A673 (cell line): ENCODE measurements around the gene ELP5. TPM values are rescaled to one million over a fixed set of nuclear protein-coding genes. Genes with fewer than 3 reads are reported as not detected.

Experiments used
- BruUV-seq: library from RNA; stranded (reverse); fragments of 400-500 nt; replicated peaks from 2 replicates; lab custom pipeline; 2021; lab: Mats Ljungman, UMichigan
- CTCF ChIA-PET: fragments of 300-600 bp; sonication (Branson Sonifier 250); formaldehyde crosslinking; loops from one replicate; lab custom pipeline; 2022; ENCODE audit warnings: antibody characterized with exemption; lab: Charles Lee
- POLR2A ChIA-PET: fragments of 300-600 bp; sonication (Branson Sonifier 250); formaldehyde crosslinking; loops from one replicate; lab custom pipeline; 2022; ENCODE audit warnings: antibody characterized with exemption; ENCODE audit not compliant: low non-redundant PET; lab: Charles Lee
- DNase-seq: peaks from one replicate; pipeline ENCODE4 v3.0.0-alpha.2; 2015; ENCODE audit warnings: low spot score
- H3K27ac ChIP-seq: fragments of 200-600 bp; sonication (generic); 2 replicates; pipeline ENCODE4 v1.5.1; 2016; ENCODE audit warnings: mixed run types, low read depth, mild to moderate bottlenecking, mixed read lengths, antibody characterized with exemption, low read length; ENCODE audit not compliant: poor library complexity, severe bottlenecking
- H3K27me3 ChIP-seq: fragments of 200-600 bp; sonication (generic); replicated peaks from 2 replicates; pipeline ENCODE4 v1.6.1; 2017; ENCODE audit warnings: mixed run types, low read depth, mild to moderate bottlenecking, mixed read lengths, antibody characterized with exemption, low read length; ENCODE audit not compliant: insufficient read depth, poor library complexity
- H3K36me3 ChIP-seq: fragments of 200-600 bp; sonication (generic); 2 replicates; pipeline ENCODE4 v1.6.1; 2016; ENCODE audit warnings: mixed run types, mild to moderate bottlenecking, mixed read lengths, antibody characterized with exemption, low read length; ENCODE audit not compliant: insufficient read depth, poor library complexity, severe bottlenecking
- H3K4me1 ChIP-seq: fragments of 200-600 bp; sonication (generic); 2 replicates; pipeline ENCODE4 v1.6.1; 2017; ENCODE audit warnings: mixed run types, mild to moderate bottlenecking, mixed read lengths, antibody characterized with exemption, low read length; ENCODE audit not compliant: insufficient read depth, poor library complexity, severe bottlenecking
- H3K4me3 ChIP-seq: fragments of 200-600 bp; sonication (generic); 2 replicates; pipeline ENCODE4 v1.5.1; 2016; ENCODE audit warnings: low read depth, mixed run types, mild to moderate bottlenecking, mixed read lengths, low read length; ENCODE audit not compliant: poor library complexity, severe bottlenecking
- H3K9me3 ChIP-seq: fragments of 200-600 bp; sonication (generic); 2 replicates; pipeline ENCODE4 v1.6.1; 2016; ENCODE audit warnings: mixed run types, low read depth, mild to moderate bottlenecking, mixed read lengths, antibody characterized with exemption, low read length; ENCODE audit not compliant: poor library complexity, severe bottlenecking
- CTCF ChIP-seq: fragments of 300-800, 200-600 bp; sonication (generic); conservative IDR thresholded peaks from 2 replicates; pipeline ENCODE4 v1.5.1; 2017; ENCODE audit warnings: low read depth, mild to moderate bottlenecking, antibody characterized with exemption, low read length, moderate library complexity, mixed read lengths
- EZH2 ChIP-seq: fragments of 200-600 bp; sonication (generic); IDR thresholded peaks from 2 replicates; pipeline ENCODE4 v1.6.1; 2017; ENCODE audit warnings: borderline replicate concordance, low read depth, mild to moderate bottlenecking, mixed read lengths, antibody characterized with exemption, low read length; ENCODE audit not compliant: poor library complexity, severe bottlenecking
- intact Hi-C: fragments of 100-400 bp; cut with micrococcal nuclease; formaldehyde crosslinking; loops from one replicate; pipeline ENCODE4 v1.10.0; 2022; ENCODE audit not compliant: unreplicated experiment
- total RNA-seq: library from RNA; stranded (reverse); gene quantifications from 2 replicates; pipeline ENCODE4 v1.2.3, GENCODE V29; 2021

Gene ELP5
- total RNA-seq, 1 experiment from 2014 or later, result 128 TPM

- Histone ChIP-seq H3K9me3 (no peaks in the 10 kb centered on the region), H3K36me3 (peaks cover under 1% of the 10 kb centered on the region), H3K4me3 (no peak overlapping the region), H3K27ac (no peak overlapping the region), H3K27me3 (no peaks in the 10 kb centered on the region), H3K4me1 (peaks cover 3% of the 10 kb centered on the region)
- TF ChIP-seq CTCF (no peak), EZH2 (no peak)
- no peak for DNase-seq
- ChIA-PET POLR2A (interaction anchor here (0.7 kb wide), 1 partner anchor 61 kb away, joined by 10 read pairs; no protein-coding TSS in a partner anchor), CTCF (no interaction called here)
- BruUV-seq, result no TSS peak
- intact Hi-C loops, result no loop called here
Observed at GRCh38 chr17:7304179-7304578, 52.2 kb downstream of the ELP5 start.

- Histone ChIP-seq H3K4me3 (peak within 1 kb of the TSS; percentile 94), H3K4me1 (peaks cover 19% of the 10 kb centered on the region), H3K9me3 (no peaks in the 10 kb centered on the region), H3K27ac (peak within 1 kb of the TSS; percentile 99), H3K27me3 (no peaks in the 10 kb centered on the region), H3K36me3 (peaks cover 28% of the 10 kb centered on the region)
- ChIA-PET CTCF (no interaction called here), POLR2A (interaction anchor here (0.6 kb wide), 1 partner anchor 379 kb away, joined by 4 read pairs; no protein-coding TSS in a partner anchor)
- no peak for TF ChIP-seq EZH2
- no peak for TF ChIP-seq CTCF
- BruUV-seq, result no TSS peak
- peak; percentile 100 for DNase-seq
- intact Hi-C loops, result loop anchor here (5.0 kb wide), 1 partner anchor 55 kb away; the partner anchor contains the start of genes CTDNEP1 and ELP5
Observed at GRCh38 chr17:7306911-7307685, 55.1 kb downstream of the ELP5 start, which contains the start of gene EIF5A. Gene EIF5A, plus strand, starts transcription at chr17:7307628. Its CDS starts 2,008 bp downstream, at chr17:7309636.

- Histone ChIP-seq H3K9me3 (no peaks in the 10 kb centered on the region), H3K4me1 (peaks cover 19% of the 10 kb centered on the region), H3K27me3 (no peaks in the 10 kb centered on the region), H3K4me3 (peak overlapping the region; percentile 94), H3K27ac (peak overlapping the region; percentile 99), H3K36me3 (peaks cover 37% of the 10 kb centered on the region)
- TF ChIP-seq EZH2, result no peak
- no peak for TF ChIP-seq CTCF
- intact Hi-C loops, result loop anchor here (5.0 kb wide), 1 partner anchor 56 kb away; the partner anchor contains the start of genes CTDNEP1 and ELP5
- BruUV-seq, result no TSS peak
- ChIA-PET CTCF (no interaction called here), POLR2A (no interaction called here)
- DNase-seq, result peak; percentile 42
Observed at GRCh38 chr17:7307686-7308624, 55.9 kb downstream of the ELP5 start.
